H9 (cell line): ENCODE results near the gene HIP1. TPM values are rescaled to one million over a fixed set of nuclear protein-coding genes. Genes with fewer than 3 reads are reported as not detected.

Experiments used
- DNase-seq: peaks from one replicate; pipeline ENCODE4 v3.0.0-alpha.2; 2017
- H2AFZ ChIP-seq: one replicate; pipeline ENCODE4 v1.6.1; 2013; ENCODE audit warnings: mild to moderate bottlenecking, low read length, control low read depth, moderate library complexity
- H2AK5ac ChIP-seq: 2 replicates; pipeline ENCODE4 v1.6.1; 2013; ENCODE audit warnings: low read length, control low read depth, mixed read lengths; ENCODE audit not compliant: insufficient read length
- H2BK120ac ChIP-seq: one replicate; pipeline ENCODE4 v1.6.1; 2013; ENCODE audit warnings: low read depth, mild to moderate bottlenecking, low read length, control low read depth, inconsistent platforms; ENCODE audit not compliant: poor library complexity, severe bottlenecking
- H2BK12ac ChIP-seq: 2 replicates; pipeline ENCODE4 v1.6.1; 2013; ENCODE audit warnings: low read length, control low read depth, mixed read lengths, low read depth; ENCODE audit not compliant: insufficient read length
- H2BK15ac ChIP-seq: 2 replicates; pipeline ENCODE4 v1.6.1; 2013; ENCODE audit warnings: low read depth, low read length, control low read depth
- H2BK20ac ChIP-seq: one replicate; pipeline ENCODE4 v1.6.1; 2013; ENCODE audit warnings: low read depth, mild to moderate bottlenecking, low read length, control low read depth, inconsistent platforms; ENCODE audit not compliant: poor library complexity, severe bottlenecking
- H2BK5ac ChIP-seq: 2 replicates; pipeline ENCODE4 v1.6.1; 2013; ENCODE audit warnings: low read length, control low read depth, mixed read lengths; ENCODE audit not compliant: insufficient read length
- H3K14ac ChIP-seq: 2 replicates; pipeline ENCODE4 v1.6.1; 2013; ENCODE audit warnings: low read length, control low read depth; ENCODE audit not compliant: insufficient read depth
- H3K18ac ChIP-seq: 2 replicates; pipeline ENCODE4 v1.6.1; 2013; ENCODE audit warnings: low read depth, mild to moderate bottlenecking, mixed read lengths, low read length, control low read depth; ENCODE audit not compliant: insufficient read length
- H3K23ac ChIP-seq: 2 replicates; pipeline ENCODE4 v1.6.1; 2013; ENCODE audit warnings: low read length, control low read depth, mixed read lengths, low read depth; ENCODE audit not compliant: insufficient read length
- H3K23me2 ChIP-seq: 2 replicates; pipeline ENCODE4 v1.6.1; 2013; ENCODE audit warnings: low read depth, mild to moderate bottlenecking, mixed read lengths, low read length, control low read depth; ENCODE audit not compliant: insufficient read length, poor library complexity, severe bottlenecking
- H3K27ac ChIP-seq: 2 replicates; pipeline ENCODE4 v1.5.1; 2013; ENCODE audit warnings: low read length, control low read depth, mixed read lengths, low read depth; ENCODE audit not compliant: insufficient read length
- H3K27me3 ChIP-seq: 2 replicates; pipeline ENCODE4 v1.6.1; 2013; ENCODE audit warnings: low read length, control low read depth, inconsistent platforms; ENCODE audit not compliant: insufficient read depth
- H3K4ac ChIP-seq: 2 replicates; pipeline ENCODE4 v1.6.1; 2013; ENCODE audit warnings: low read depth, mild to moderate bottlenecking, control low read depth, inconsistent platforms, low read length, moderate library complexity
- H3K4me1 ChIP-seq: 2 replicates; pipeline ENCODE4 v1.6.1; 2013; ENCODE audit warnings: low read length, control low read depth, inconsistent platforms; ENCODE audit not compliant: insufficient read depth
- H3K4me2 ChIP-seq: 2 replicates; pipeline ENCODE4 v1.6.1; 2013; ENCODE audit warnings: low read length, control low read depth, mixed read lengths; ENCODE audit not compliant: insufficient read length, insufficient read depth
- H3K56ac ChIP-seq: 2 replicates; pipeline ENCODE4 v1.6.1; 2013; ENCODE audit warnings: low read depth, mild to moderate bottlenecking, mixed read lengths, low read length, control low read depth; ENCODE audit not compliant: insufficient read length
- H3K79me1 ChIP-seq: 2 replicates; pipeline ENCODE4 v1.6.1; 2013; ENCODE audit warnings: low read depth, mild to moderate bottlenecking, moderate library complexity, low read length, control low read depth, inconsistent platforms; ENCODE audit not compliant: insufficient read depth, poor library complexity, severe bottlenecking
- H3K79me2 ChIP-seq: 2 replicates; pipeline ENCODE4 v1.6.1; 2013; ENCODE audit warnings: low read length, control low read depth, inconsistent platforms; ENCODE audit not compliant: insufficient read depth
- H3K9ac ChIP-seq: 2 replicates; pipeline ENCODE4 v1.6.1; 2013; ENCODE audit warnings: low read length, control low read depth, mixed read lengths; ENCODE audit not compliant: insufficient read length; ENCODE audit errors: extremely low read depth
- H3K9me3 ChIP-seq: one replicate; pipeline ENCODE4 v1.6.1; 2013; ENCODE audit warnings: low read depth, low read length, inconsistent platforms; ENCODE audit not compliant: control insufficient read depth
- H3T11ph ChIP-seq: one replicate; pipeline ENCODE4 v1.6.1; 2013; ENCODE audit warnings: mild to moderate bottlenecking, low read length, control low read depth, inconsistent platforms
- H4K20me1 ChIP-seq: one replicate; pipeline ENCODE4 v1.6.1; 2013; ENCODE audit not compliant: control insufficient read depth, insufficient read length, insufficient read depth
- H4K5ac ChIP-seq: 2 replicates; pipeline ENCODE4 v1.6.1; 2013; ENCODE audit warnings: low read depth, mild to moderate bottlenecking, mixed read lengths, low read length, control low read depth; ENCODE audit not compliant: insufficient read length
- H4K8ac ChIP-seq: replicated peaks from 2 replicates; pipeline ENCODE4 v1.6.1; 2013; ENCODE audit warnings: low read length, control low read depth, mixed read lengths, low read depth; ENCODE audit not compliant: insufficient read length
- H4K91ac ChIP-seq: 2 replicates; pipeline ENCODE4 v1.6.1; 2013; ENCODE audit warnings: low read depth, mild to moderate bottlenecking, moderate library complexity, mixed read lengths, low read length, control low read depth; ENCODE audit not compliant: insufficient read length
- H3K27ac Mint-ChIP-seq, 3 experiments: 2 replicates in 2 of 3; 3 replicates in 1 of 3; pipeline ENCODE4 v1.8.0; 2020 to 2021; ENCODE audit warnings: mixed read lengths in 3 of 3, mild to moderate bottlenecking in 1 of 3, moderate library complexity in 1 of 3
- H3K27me3 Mint-ChIP-seq: 2 replicates; pipeline ENCODE4 v1.8.0; 2021; ENCODE audit warnings: low read depth, mild to moderate bottlenecking, moderate library complexity, mixed read lengths
- H3K36me3 Mint-ChIP-seq, 3 experiments: 2 replicates in 2 of 3; 3 replicates in 1 of 3; pipeline ENCODE4 v1.8.0; 2020 to 2021; ENCODE audit warnings: low read depth in 3 of 3, mixed read lengths in 3 of 3; ENCODE audit not compliant: insufficient read depth in 1 of 3
- H3K4me1 Mint-ChIP-seq, 2 experiments: 2 replicates each; pipeline ENCODE4 v1.8.0; 2020; ENCODE audit warnings: mixed read lengths in 2 of 2
- H3K4me3 Mint-ChIP-seq, 2 experiments: 2 replicates in 1 of 2; 3 replicates in 1 of 2; pipeline ENCODE4 v1.8.0; 2020 to 2021; ENCODE audit warnings: mild to moderate bottlenecking in 2 of 2, mixed read lengths in 2 of 2, moderate library complexity in 1 of 2
- H3K9me3 Mint-ChIP-seq, 2 experiments: 2 replicates in 1 of 2; 3 replicates in 1 of 2; pipeline ENCODE4 v1.8.0; 2020; ENCODE audit warnings: mild to moderate bottlenecking in 2 of 2, mixed read lengths in 2 of 2, moderate library complexity in 1 of 2
- CTCF ChIP-seq: fragments of 200-600 bp; sonication (generic); conservative IDR thresholded peaks from 3 replicates; pipeline ENCODE4 v1.8.0; 2021; ENCODE audit warnings: antibody characterized with exemption, mild to moderate bottlenecking
- WGBS: extraction: QIAGEN DNeasy Blood & Tissue Kit; methylation state at CpG from one replicate; pipeline ENCODE4 v1.1.7; 2013; ENCODE audit warnings: missing lambda C conversion rate, low lambda C conversion rate, mixed read lengths; ENCODE audit not compliant: insufficient read length; ENCODE audit errors: extremely low coverage; 5-methylcytosine and 5-hydroxymethylcytosine counted together
- total RNA-seq: library from RNA; stranded (reverse); gene quantifications from 2 replicates; pipeline ENCODE4 v1.2.1, GENCODE V29; 2021

Gene HIP1
- total RNA-seq, 1 experiment from 2014 or later = 87.5 TPM

- Histone ChIP-seq H3K23ac (no peak overlapping the region), H2BK5ac (no peak overlapping the region), H4K5ac (no peak overlapping the region), H4K91ac (no peak overlapping the region), H3K27ac (no peak overlapping the region), H3K4me2 (no peak overlapping the region), H3K4me1 (no peaks in the 10 kb centered on the region), H2AK5ac (no peak overlapping the region), H2AFZ (no peak overlapping the region), H4K8ac (no peak overlapping the region), H2BK12ac (no peak overlapping the region), H3K79me2 (no peaks in the 10 kb centered on the region), H3K79me1 (no peaks in the 10 kb centered on the region), H3K9me3 (no peaks in the 10 kb centered on the region), H3K23me2 (no peaks in the 10 kb centered on the region), H3K14ac (no peak overlapping the region), H2BK120ac (no peak overlapping the region), H3K56ac (no peak overlapping the region), H3K9ac (no peak overlapping the region), H4K20me1 (no peaks in the 10 kb centered on the region), H3T11ph (no peak overlapping the region), H3K27me3 (no peaks in the 10 kb centered on the region), H2BK15ac (no peak overlapping the region), H3K4ac (no peak overlapping the region), H2BK20ac (no peak overlapping the region), H3K18ac (no peak overlapping the region)
- Mint-ChIP-seq H3K27me3 (no peaks in the 10 kb centered on the region), H3K27ac (peak overlapping the region in 1 of 3 experiments; percentile 40; a peak in 1 of 7 replicates), H3K9me3 (no peaks in the 10 kb centered on the region), H3K4me1 (no peaks in the 10 kb centered on the region), H3K36me3 (peaks cover 27 to 79% (median 51%) of the 10 kb centered on the region in 3 experiments), H3K4me3 (no peak overlapping the region)
- no peak for DNase-seq
- no peak for TF ChIP-seq CTCF
- no CpG with 5 or more reads among the region's 14 CpGs for WGBS
Measured at GRCh38 chr7:75573477-75574019, 165.2 kb downstream of the HIP1 start.
